ENCODE data around the gene RAD50.

RAD50 gene

DNA sequence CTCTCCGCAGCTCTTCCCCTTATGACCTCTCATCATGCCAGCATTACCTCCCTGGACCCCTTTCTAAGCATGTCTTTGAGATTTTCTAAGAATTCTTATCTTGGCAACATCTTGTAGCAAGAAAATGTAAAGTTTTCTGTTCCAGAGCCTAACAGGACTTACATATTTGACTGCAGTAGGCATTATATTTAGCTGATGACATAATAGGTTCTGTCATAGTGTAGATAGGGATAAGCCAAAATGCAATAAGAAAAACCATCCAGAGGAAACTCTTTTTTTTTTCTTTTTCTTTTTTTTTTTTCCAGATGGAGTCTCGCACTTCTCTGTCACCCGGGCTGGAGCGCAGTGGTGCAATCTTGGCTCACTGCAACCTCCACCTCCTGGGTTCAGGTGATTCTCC is 80.5 kb downstream of the RAD50 start:
- DNase-seq, result no peak

DNA sequence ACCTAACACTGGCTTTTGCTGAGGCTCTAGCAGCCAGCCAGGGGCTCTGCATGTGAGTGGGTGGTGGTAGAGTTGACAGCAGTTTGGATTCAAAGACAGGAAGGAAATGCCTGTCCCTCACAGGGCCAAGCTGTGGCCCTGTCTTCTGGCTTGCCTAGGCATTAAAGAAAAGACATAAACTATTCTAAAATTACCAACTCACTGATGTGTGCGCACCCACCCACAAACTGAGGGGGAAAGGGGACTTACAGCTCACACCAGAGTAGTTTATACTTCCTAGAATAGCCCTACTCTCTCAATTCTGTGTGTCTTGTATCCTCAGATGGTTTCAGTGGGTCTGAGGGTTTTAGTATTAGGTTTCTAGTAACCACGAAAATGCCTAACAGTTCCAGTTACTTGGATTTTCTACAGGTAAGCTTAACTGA is 82.9 kb downstream of the RAD50 start:
- peak; percentile 72 for DNase-seq

- peak; percentile 70 for DNase-seq
These were observed 83.8 kb downstream of the RAD50 start for GRCh38 chr5:132640613-132641012.

DNA sequence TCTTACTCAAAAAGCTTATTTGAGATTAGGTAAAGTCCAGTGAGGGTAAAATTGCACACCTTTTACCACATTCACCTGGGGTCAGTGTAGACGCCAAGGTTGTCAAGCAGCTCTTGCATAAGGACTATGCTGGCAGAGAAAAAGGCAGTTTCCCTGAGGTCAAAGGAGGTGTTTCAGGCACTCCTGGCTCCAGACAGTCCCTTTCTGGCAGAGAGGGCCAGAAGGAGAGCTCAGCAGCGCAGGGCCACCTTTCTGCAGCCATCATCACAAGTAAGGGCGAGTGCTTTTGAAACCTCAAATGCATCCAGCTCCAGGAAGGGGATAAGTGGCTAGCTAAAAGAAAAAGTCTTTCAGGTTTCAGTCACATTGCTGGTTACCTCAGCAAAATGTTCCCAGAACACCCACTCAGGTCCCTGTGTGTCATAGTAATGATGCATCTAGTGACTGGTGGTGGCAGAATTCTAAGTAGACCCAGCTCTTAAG is 84.5 kb downstream of the RAD50 start:
- peak; percentile 87 for DNase-seq

GRCh38 chr5:132641841-132642240 is 85.1 kb downstream of the RAD50 start:
- peak; percentile 45 for DNase-seq

GRCh38 chr5:132644177-132644576 is 87.4 kb downstream of the RAD50 start:
- DNase-seq, result no peak

- no peak for DNase-seq
These were observed 89.9 kb downstream of the RAD50 start for GRCh38 chr5:132646583-132647266.

DNA sequence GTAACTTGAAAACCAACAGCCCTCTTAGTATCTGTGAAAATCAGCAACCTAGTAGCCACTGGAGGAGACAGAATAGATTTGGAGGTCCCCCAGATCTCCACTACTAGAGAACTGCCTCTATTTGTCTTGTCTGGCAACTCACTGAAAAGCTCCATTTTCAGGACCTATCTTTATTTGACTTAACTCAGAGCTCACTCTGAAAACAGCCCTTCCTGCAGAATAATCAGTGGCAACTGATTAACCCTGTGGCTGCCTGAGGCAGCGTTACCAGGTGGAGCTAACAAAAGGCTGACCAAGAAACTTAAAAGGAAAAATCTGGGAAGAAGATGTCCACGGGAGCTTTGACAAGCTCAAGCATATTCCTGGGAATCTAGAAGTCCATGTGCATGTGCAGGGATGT is 90.7 kb downstream of the RAD50 start:
- no peak for DNase-seq

DNA sequence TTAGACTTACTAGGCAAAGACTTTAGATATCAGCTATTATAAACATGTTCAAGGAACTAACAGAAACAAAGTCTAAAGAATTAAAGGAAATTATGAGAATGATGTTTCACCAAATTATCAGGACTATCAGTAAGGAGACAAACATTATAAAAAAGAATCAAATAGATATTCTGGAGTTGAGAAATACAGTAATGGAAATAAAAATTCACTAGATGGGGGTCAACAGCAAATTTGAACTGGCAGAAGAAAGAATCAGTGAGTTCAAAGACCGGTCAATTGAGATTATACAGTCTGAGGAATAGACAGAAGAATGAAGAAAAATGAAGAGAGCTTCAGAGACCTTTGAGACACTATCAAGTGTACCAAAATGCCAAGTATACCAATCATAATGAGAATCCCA is 91.6 kb downstream of the RAD50 start:
- DNase-seq, result no peak

GRCh38 chr5:132651838-132652469 is 95.2 kb downstream of the RAD50 start:
- no peak for DNase-seq

DNA sequence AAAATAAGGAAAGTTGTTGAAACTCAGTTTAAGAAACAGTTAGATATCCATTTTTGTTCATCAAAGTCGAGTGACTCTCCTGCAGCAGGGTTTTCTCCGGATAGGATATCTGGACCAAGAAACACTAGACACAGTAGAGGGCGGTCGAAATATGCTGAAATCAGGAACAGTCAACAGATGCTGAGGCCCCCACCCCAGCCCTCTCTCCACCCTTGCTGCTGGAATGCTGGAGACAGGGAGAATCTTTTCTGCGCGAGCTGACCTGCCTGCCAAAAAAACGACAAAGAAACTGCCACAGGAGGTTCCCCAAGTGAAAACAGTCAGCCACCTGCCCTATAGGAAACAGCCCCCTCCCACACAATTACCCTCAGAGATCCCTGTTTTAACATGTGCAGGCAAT is 96.9 kb downstream of the RAD50 start:
- no peak for DNase-seq

DNA sequence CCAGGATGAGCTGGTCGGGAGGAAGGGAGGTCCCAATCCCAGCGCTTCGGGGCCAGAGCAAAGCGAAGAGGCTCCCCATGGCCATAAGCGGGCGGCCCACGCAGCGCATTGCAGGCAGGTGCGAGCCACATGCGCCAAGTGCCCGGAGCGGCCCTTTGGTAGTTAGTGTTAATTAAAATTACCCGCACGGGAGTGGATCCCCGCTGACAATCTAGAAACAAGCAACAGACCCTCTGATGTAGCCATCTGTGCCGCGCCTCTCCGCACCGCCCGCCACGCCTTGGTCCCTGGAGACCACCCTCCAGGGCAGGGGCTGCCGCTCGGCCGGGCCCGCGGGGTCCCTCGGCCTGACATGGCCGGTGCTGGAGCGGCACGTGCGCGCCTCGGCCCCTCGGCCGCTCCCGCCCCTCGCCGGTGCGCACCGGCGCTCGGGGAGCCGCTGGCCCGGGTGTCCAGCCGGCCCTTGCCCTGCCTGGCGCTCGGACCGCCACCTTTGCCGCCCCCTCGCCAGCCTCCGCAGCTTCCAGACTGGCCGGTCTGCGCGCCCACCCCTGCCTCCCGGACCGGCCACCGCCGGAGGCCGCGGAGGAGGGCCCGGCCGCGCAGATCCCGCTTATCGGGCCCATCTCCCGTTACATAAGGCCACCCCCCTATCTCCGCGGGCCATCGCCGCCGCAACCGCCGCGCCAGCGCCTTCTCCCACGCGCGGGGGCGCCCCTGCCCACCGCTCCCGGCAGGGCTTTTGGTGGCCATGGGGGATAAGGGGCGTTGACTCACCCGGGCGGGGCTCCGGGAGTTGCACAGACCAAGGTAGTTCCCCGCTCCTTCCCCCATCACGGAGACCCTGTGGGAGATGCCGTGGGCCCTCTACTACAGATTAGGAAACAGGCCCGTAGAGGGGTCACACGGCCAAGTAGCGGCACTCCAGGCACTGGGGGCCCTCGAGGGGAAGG is 99.3 kb downstream of the RAD50 start:
- DNase-seq, result peak; percentile 49

DNA sequence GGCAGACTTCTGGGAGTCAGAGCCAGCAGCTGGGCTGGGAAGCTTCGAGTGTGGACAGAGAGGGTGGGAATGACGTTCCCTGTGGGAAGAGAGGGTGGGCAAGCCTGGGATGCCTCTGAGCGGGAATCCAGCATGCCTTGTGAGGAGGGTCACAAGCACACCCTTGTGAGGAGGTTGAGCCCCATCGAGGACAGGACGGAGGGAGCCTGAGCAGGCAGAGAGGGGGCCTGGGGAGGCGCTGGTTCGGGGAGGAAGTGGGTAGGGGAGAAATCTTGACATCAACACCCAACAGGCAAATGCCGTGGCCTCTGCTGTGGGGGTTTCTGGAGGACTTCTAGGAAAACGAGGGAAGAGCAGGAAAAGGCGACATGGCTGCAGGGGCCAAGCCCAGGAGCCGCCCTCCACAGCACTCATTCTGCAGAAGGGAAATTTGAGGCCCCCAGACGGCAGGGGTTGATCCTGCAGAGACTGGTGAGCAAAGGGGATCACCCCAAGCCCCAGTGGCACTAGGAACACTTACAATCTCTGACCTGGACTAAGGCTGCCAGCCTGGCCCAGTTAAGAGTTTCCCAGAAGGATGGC is 100.1 kb downstream of the RAD50 start:
- DNase-seq, result no peak

DNA sequence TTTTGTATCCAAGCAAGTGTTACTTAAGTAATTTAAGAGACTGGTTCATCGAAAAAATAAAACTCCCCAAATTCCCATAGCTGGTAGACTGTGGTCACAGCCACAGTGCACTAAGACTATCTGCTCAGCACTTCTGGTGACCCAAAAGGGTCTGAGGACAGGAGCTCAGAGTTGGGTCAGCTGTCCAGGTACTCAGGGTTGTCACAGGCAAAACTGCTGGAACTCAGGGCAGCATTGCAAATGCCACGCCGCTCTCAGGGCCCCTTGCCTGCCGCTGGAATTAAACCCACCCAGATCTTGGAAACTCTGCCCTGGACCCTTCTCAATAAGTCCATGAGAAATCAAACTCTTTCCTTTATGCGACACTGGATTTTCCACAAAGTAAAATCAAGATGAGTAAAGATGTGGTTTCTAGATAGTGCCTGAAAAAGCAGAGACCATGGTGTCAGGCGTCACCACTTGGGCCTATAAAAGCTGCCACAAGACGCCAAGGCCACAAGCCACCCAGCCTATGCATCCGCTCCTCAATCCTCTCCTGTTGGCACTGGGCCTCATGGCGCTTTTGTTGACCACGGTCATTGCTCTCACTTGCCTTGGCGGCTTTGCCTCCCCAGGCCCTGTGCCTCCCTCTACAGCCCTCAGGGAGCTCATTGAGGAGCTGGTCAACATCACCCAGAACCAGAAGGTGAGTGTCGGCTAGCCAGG is 101.1 kb downstream of the RAD50 start, which contains the start of gene IL13:
Gene IL13 (plus strand): TSS at position 498 of the 705 bp plus-strand sequence. CDS start 14 bp downstream, at position 512.
- peak; percentile 67 for DNase-seq

DNA sequence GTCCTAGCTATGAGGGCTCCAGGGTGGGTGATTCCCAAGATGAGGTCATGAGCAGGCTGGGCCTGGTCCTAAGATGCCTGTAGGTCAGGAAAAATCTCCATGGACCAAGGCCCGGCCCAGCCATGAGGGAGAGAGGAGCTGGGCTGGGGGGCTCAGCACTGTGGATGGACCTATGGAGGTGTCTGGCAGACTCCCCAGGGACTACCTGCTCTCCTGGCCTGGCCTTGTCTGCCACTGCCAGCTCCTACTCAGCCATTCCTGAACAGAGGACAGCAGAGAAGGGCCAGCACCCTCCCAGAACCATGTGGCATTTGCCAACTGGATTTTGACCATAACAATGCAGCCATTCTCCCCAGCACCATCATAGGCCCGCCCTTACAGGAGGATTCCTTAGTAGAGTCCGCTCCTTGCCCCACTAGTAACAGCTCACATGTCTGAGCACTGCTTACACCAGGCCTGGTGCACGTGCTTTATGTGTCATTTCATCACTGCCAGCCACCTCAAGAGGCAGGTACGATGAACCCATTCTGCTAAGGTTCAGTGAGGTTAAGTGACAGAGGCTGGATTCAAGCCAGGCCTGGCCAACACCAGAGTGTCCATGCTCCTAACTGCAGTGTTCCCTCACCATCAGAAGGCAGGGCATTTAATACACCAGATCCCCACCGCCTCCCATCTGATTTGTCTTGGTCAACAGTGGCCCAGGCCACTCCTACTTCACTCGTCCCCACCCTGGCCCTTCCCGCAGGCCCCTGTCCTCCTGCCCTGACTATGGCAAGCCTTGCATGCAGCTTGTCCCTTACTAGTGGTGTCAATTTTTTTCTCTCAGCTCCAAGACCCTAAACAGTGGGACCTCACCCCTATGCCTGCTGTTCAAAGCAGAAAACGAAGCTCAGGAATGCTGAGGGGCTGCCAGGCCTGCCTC is 101.9 kb downstream of the RAD50 start:
- peak; percentile 29 for DNase-seq

DNA sequence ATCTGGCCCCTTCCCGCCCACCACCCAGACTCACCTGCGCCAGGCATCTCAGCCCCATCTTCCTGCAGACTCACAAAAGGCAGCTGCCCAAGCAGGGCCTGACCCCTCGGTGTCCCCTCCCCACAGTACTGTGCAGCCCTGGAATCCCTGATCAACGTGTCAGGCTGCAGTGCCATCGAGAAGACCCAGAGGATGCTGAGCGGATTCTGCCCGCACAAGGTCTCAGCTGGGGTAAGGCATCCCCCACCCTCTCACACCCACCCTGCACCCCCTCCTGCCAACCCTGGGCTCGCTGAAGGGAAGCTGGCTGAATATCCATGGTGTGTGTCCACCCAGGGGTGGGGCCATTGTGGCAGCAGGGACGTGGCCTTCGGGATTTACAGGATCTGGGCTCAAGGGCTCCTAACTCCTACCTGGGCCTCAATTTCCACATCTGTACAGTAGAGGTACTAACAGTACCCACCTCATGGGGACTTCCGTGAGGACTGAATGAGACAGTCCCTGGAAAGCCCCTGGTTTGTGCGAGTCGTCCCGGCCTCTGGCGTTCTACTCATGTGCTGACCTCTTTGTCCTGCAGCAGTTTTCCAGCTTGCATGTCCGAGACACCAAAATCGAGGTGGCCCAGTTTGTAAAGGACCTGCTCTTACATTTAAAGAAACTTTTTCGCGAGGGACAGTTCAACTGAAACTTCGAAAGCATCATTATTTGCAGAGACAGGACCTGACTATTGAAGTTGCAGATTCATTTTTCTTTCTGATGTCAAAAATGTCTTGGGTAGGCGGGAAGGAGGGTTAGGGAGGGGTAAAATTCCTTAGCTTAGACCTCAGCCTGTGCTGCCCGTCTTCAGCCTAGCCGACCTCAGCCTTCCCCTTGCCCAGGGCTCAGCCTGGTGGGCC is 103.1 kb downstream of the RAD50 start:
- no peak for DNase-seq

- DNase-seq, result peak; percentile 25
These were observed 104.6 kb downstream of the RAD50 start for GRCh38 chr5:132661231-132662003.

DNA sequence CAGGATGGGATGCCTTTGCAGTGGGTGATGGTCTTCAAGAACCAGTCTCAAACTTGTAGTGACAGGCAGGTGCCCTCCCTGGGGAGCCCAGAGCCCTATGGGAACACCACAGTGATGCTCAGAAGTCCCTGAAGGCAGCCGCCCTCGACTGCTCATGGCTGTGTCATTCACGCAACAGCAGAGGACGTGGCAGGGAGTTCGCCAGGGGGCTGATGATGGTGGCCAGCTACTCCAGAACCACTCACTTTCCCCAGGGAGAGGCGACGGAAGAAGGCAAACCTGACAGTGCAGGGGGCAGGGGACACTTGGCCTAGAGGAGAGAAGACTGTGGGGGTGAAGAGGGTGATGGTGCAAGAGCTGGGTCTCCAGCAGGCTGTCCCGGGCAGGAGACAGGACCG is 105.2 kb downstream of the RAD50 start:
- DNase-seq, result no peak

Measured in activated CD4-positive, alpha-beta T cell treated with anti-CD3 and anti-CD28 coated beads, Interleukin-10, Interleukin-2, amounts not matched to agents 100 ng/mL and 50 ng/mL, durations not matched to agents 16 hours and 8 hours (primary cell).